ENCODE measurements around the gene URB2. TPM values are rescaled to one million over a fixed set of nuclear protein-coding genes. Genes with fewer than 3 reads are reported as not detected.

URB2 gene
- total RNA-seq, 1 donor from 2014 or later: 16.5 TPM

DNA sequence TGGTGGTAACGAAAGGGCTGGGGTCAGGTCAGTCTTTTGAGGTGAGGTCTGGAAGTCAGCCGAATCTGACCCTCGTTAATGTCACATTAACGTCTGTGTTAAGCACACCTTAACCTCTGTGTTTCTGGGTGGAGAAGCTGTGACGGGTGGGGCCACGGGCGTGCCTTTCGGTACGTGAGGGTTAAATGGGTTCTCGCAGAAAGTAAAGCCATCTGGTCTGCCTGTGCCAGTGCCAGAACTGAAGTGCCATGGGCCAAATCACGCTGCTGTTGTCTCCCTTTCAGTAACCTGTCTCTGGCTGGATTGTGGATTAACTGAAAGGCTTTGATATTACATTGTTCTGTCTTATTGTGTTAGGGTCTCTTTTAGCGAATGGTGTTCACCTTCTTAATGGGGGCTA lies 14.4 kb downstream of the URB2 start:
- Mint-ChIP-seq H3K36me3 (peaks cover 15% of the 10 kb centered on the region), H3K27me3 (no peaks in the 10 kb centered on the region), H3K4me3 (no peak overlapping the region), H3K9me3 (no peaks in the 10 kb centered on the region), H3K27ac (no peak overlapping the region), H3K4me1 (ENCODE audit: unreplicated experiment) (no peaks in the 10 kb centered on the region)
- TF ChIP-seq CTCF (conservative IDR thresholded peaks at IDR 0.05): no peak
- no peak for DNase-seq (ENCODE audit: extremely low spot score, unreplicated experiment)

DNA sequence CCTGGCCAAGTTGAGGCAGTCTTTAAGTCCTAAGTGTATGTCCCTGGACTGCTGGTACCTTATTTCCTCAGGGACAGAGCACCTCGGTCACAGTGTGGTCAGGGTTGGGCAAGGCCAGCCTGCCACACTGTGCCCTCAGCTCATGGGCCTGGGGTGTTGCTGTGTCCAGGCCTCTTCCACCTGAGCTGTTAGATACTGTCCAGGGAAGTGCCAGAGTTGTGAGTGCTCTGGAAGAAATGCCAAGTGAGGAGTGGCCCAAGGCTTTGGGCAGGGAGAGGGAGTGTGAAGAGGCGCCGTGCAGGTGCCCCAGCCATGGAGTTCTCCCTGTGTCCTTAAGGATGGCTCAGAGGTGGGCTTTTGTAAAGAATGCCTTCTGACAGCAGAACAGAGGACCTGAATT lies 15.3 kb downstream of the URB2 start:
- no peaks in the 10 kb centered on the region for H3K4me1 Mint-ChIP-seq (ENCODE audit: unreplicated experiment)
- H3K36me3 Mint-ChIP-seq: peaks cover 15% of the 10 kb centered on the region
- no peak overlapping the region for H3K4me3 Mint-ChIP-seq
- no peak for TF ChIP-seq CTCF (conservative IDR thresholded peaks at IDR 0.05)
- H3K27ac Mint-ChIP-seq: no peak overlapping the region
- H3K27me3 Mint-ChIP-seq: no peaks in the 10 kb centered on the region
- DNase-seq (ENCODE audit: extremely low spot score, unreplicated experiment): no peak
- H3K9me3 Mint-ChIP-seq: no peaks in the 10 kb centered on the region

GRCh38 chr1:229642376-229642775 lies 16.3 kb downstream of the URB2 start:
- H3K36me3 Mint-ChIP-seq: peaks cover 7% of the 10 kb centered on the region
- no peak for DNase-seq (ENCODE audit: extremely low spot score, unreplicated experiment)
- H3K9me3 Mint-ChIP-seq: no peaks in the 10 kb centered on the region
- no peak overlapping the region for H3K27ac Mint-ChIP-seq
- H3K4me3 Mint-ChIP-seq: no peak overlapping the region
- no peaks in the 10 kb centered on the region for H3K27me3 Mint-ChIP-seq
- H3K4me1 Mint-ChIP-seq (ENCODE audit: unreplicated experiment): no peaks in the 10 kb centered on the region
- no peak for TF ChIP-seq CTCF (conservative IDR thresholded peaks at IDR 0.05)

DNA sequence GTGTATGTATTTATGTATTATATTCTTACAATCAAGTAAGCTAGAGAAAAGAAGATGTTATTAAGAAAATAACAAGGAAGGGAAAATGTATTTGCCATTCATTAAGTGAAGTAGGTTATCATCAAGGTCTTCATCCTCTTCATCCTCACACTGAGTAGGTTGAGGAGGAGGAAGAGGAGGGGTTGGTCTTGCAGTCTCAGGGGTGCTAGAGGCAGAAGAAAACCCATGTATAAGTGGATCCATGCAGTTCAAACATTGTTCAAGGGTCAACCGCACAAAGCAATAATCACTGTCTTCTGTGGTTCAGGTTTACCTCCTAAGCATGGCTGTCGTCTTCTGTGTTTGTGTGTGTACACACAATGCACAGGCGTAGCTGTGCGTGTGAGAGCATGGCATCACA lies 16.9 kb downstream of the URB2 start:
- TF ChIP-seq CTCF (conservative IDR thresholded peaks at IDR 0.05): no peak
- no peaks in the 10 kb centered on the region for H3K27me3 Mint-ChIP-seq
- DNase-seq (ENCODE audit: extremely low spot score, unreplicated experiment): no peak
- H3K4me1 Mint-ChIP-seq (ENCODE audit: unreplicated experiment): no peaks in the 10 kb centered on the region
- H3K27ac Mint-ChIP-seq: no peak overlapping the region
- H3K36me3 Mint-ChIP-seq: peaks cover 7% of the 10 kb centered on the region
- H3K4me3 Mint-ChIP-seq: no peak overlapping the region
- no peaks in the 10 kb centered on the region for H3K9me3 Mint-ChIP-seq

DNA sequence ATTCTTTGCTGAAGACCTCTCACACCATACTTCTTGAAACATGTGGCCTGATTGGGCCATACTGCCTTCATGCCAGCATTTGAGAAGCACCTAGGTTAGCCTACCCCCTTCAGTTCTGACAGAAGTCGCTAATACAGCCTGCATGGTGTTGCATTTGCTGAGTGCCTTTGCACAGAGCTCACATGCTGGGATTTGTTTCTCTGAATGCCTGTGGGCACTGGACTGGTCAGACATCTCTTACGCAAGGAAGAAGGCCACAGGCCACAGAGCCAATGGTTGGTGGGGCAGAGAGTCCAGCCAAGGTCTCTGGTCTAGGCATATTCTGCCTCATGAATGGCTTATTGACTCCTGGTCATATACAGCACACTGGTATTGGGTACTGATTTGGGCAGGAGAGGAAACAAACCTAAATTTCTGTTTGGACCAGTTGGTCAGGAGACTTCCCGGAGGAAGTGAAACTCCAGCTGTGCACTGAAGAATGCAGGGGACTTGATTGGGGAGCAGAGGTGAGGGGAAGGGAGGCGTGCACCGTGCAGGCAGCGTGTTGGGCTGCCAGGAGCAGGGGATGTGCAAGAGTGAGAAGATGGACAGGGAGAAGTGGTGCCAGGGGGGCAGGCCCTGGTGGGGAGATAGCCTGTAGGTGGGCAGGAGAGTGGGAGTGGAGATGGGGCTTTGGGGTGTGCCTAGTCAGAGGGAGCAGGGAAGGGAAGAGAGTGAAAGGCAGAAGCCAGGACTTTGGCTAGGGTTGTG lies 18.1 kb downstream of the URB2 start:
- Mint-ChIP-seq H3K36me3 (peaks cover 7% of the 10 kb centered on the region), H3K27ac (no peak overlapping the region), H3K4me1 (ENCODE audit: unreplicated experiment) (no peaks in the 10 kb centered on the region), H3K9me3 (no peaks in the 10 kb centered on the region), H3K4me3 (no peak overlapping the region), H3K27me3 (no peaks in the 10 kb centered on the region)
- no peak for DNase-seq (ENCODE audit: extremely low spot score, unreplicated experiment)
- TF ChIP-seq CTCF (conservative IDR thresholded peaks at IDR 0.05): no peak
